Mammary epithelial cell (primary cell): Measurements from ENCODE around the gene PAF1.

Experiments
- EZH2 ChIP-seq: IDR thresholded peaks from 2 replicates; pipeline ENCODE4 v1.6.1; 2012; ENCODE audit warnings: low read length, inconsistent platforms, borderline replicate concordance
- TF ChIP-seq, protein P1 (sequence below), 2 donors: IDR thresholded peaks in 1 of 2; conservative IDR thresholded peaks in 1 of 2; 2 replicates each; pipeline ENCODE4 v1.5.1; 2011 to 2012; ENCODE audit warnings: inconsistent platforms in 2 of 2, low read length in 2 of 2, mild to moderate bottlenecking in 2 of 2, control low read depth in 1 of 2, low read depth in 1 of 2; ENCODE audit not compliant: insufficient read depth in 1 of 2; ENCODE audit errors: extremely low read depth in 1 of 2

DNA sequence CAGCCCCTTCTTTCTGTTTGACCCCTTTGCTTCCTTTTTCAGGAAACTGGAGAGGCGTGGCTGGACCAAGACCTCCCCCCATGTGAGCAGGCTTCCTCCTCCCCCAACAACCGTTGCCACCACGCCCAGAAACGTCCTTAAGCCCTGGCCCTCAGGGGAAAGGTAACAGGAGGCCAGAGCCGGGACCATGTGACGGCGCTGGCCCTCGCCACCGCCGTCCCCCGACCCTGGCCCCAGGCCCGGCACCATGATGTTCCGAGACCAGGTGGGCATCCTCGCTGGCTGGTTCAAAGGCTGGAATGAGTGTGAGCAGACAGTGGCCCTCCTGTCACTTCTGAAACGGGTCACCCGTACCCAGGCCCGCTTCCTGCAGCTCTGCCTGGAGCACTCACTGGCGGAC, 34.3 kb downstream of the PAF1 start:
- TF ChIP-seq, protein P1, sequence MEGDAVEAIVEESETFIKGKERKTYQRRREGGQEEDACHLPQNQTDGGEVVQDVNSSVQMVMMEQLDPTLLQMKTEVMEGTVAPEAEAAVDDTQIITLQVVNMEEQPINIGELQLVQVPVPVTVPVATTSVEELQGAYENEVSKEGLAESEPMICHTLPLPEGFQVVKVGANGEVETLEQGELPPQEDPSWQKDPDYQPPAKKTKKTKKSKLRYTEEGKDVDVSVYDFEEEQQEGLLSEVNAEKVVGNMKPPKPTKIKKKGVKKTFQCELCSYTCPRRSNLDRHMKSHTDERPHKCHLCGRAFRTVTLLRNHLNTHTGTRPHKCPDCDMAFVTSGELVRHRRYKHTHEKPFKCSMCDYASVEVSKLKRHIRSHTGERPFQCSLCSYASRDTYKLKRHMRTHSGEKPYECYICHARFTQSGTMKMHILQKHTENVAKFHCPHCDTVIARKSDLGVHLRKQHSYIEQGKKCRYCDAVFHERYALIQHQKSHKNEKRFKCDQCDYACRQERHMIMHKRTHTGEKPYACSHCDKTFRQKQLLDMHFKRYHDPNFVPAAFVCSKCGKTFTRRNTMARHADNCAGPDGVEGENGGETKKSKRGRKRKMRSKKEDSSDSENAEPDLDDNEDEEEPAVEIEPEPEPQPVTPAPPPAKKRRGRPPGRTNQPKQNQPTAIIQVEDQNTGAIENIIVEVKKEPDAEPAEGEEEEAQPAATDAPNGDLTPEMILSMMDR (conservative IDR thresholded peaks at IDR 0.05 in 1 of 2, IDR thresholded peaks at IDR 0.05 in 1 of 2; ENCODE audit: extremely low read depth in 1 of 2, insufficient read depth in 1 of 2, low read depth in 1 of 2, low read length in 2 of 2), result no peak
- TF ChIP-seq EZH2, result no peak
